Fibroblast of peridontal ligament (primary cell): ENCODE results near the gene OTUD5.

Experiments
- DNase-seq: peaks from one replicate; pipeline ENCODE4 v3.0.0-alpha.2; 2010; ENCODE audit errors: extremely low read depth

OTUD5 gene

GRCh38 chrX:48937054-48937907, 20.1 kb downstream of the OTUD5 start:
- peak; percentile 24 for DNase-seq

- no peak for DNase-seq
Measured at GRCh38 chrX:48936429-48937053, 20.9 kb downstream of the OTUD5 start.

GRCh38 chrX:48935301-48935670, 22.1 kb downstream of the OTUD5 start:
- no peak for DNase-seq

- DNase-seq: no peak
Measured at GRCh38 chrX:48934581-48935300, 22.7 kb downstream of the OTUD5 start.

GRCh38 chrX:48933757-48934156, 23.6 kb downstream of the OTUD5 start:
- no peak for DNase-seq

- no peak for DNase-seq
Measured at GRCh38 chrX:48927736-48928382, 29.5 kb downstream of the OTUD5 start.

GRCh38 chrX:48927123-48927522, 30.3 kb downstream of the OTUD5 start:
- no peak for DNase-seq

- DNase-seq: no peak
Measured at GRCh38 chrX:48924270-48924669, 33.1 kb downstream of the OTUD5 start.

- DNase-seq: no peak
Measured at GRCh38 chrX:48923771-48924170, 33.6 kb downstream of the OTUD5 start.

GRCh38 chrX:48920718-48921104, 36.7 kb downstream of the OTUD5 start:
- no peak for DNase-seq

- no peak for DNase-seq
Measured at GRCh38 chrX:48919947-48920717, 37.3 kb downstream of the OTUD5 start.

GRCh38 chrX:48919360-48919841, 38.0 kb downstream of the OTUD5 start:
- DNase-seq: no peak

GRCh38 chrX:48918643-48919340, 38.6 kb downstream of the OTUD5 start, which contains the start of gene PIM2:
Gene PIM2 (minus strand): TSS chrX:48919024. CDS start chrX:48918834, 190 bp downstream.
- DNase-seq: peak; percentile 25

GRCh38 chrX:48918301-48918642, 39.1 kb downstream of the OTUD5 start:
- no peak for DNase-seq

GRCh38 chrX:48917139-48918001, 40.0 kb downstream of the OTUD5 start:
- DNase-seq: peak; percentile 85

GRCh38 chrX:48914593-48915493, 42.6 kb downstream of the OTUD5 start:
- no peak for DNase-seq

- no peak for DNase-seq
Measured at GRCh38 chrX:48913605-48914366, 43.6 kb downstream of the OTUD5 start.
